IMR-90 (cell line): Measurements from ENCODE around the gene NEDD4L. TPM values are rescaled to one million over a fixed set of nuclear protein-coding genes. Genes with fewer than 3 reads are reported as not detected.

Experiments used
- ATAC-seq: fragments of 200-7000 bp; cut with Tn5 transposase; 2 replicates; pipeline ENCODE4 v1.9.1; 2020; ENCODE audit warnings: low read depth, mild to moderate bottlenecking, moderate library complexity
- BruUV-seq: library from RNA; stranded (reverse); fragments of 400-500 nt; replicated peaks from 2 replicates; lab custom pipeline; 2021; lab: Mats Ljungman, UMichigan
- CTCF ChIA-PET: fragments of 300-600 bp; formaldehyde crosslinking; extraction: SDS; loops from one replicate; lab custom pipeline; 2021; ENCODE audit warnings: antibody characterized with exemption; lab: Yijun Ruan, JAX
- POLR2A ChIA-PET: fragments of 300-600 bp; sonication (Branson Sonifier 250); formaldehyde crosslinking; loops from one replicate; lab custom pipeline; 2022; ENCODE audit warnings: antibody characterized with exemption; ENCODE audit not compliant: unreplicated experiment; lab: Charles Lee
- DNase-seq: peaks from one replicate; pipeline ENCODE4 v3.0.0; 2013
- H2AFZ ChIP-seq: replicated peaks from 2 replicates; pipeline ENCODE3; 2013; ENCODE audit warnings: low read length, mild to moderate bottlenecking; ENCODE audit not compliant: poor library complexity
- H2AK5ac ChIP-seq: 2 replicates; pipeline ENCODE4 v1.6.1; 2013; ENCODE audit warnings: low read depth, low read length, inconsistent platforms
- H2AK9ac ChIP-seq: replicated peaks from 2 replicates; pipeline ENCODE3; 2013; ENCODE audit warnings: mild to moderate bottlenecking, low read depth, low read length, moderate library complexity; ENCODE audit not compliant: poor library complexity
- H2BK120ac ChIP-seq: 2 replicates; pipeline ENCODE4 v1.6.1; 2013; ENCODE audit warnings: low read depth, low read length, inconsistent platforms
- H2BK15ac ChIP-seq: 3 replicates; pipeline ENCODE4 v1.6.1; 2013; ENCODE audit warnings: low read depth, low read length, inconsistent platforms
- H2BK20ac ChIP-seq: 2 replicates; pipeline ENCODE4 v1.6.1; 2013; ENCODE audit warnings: low read depth, mild to moderate bottlenecking, inconsistent platforms, low read length, moderate library complexity
- H2BK5ac ChIP-seq: 2 replicates; pipeline ENCODE4 v1.6.1; 2013; ENCODE audit warnings: mild to moderate bottlenecking, low read depth, low read length, inconsistent platforms; ENCODE audit not compliant: poor library complexity, severe bottlenecking
- H3K14ac ChIP-seq: replicated peaks from 2 replicates; pipeline ENCODE4 v1.6.1; 2013; ENCODE audit warnings: low read depth, low read length, inconsistent platforms
- H3K18ac ChIP-seq: 2 replicates; pipeline ENCODE4 v1.6.1; 2013; ENCODE audit warnings: low read depth, low read length, control low read depth
- H3K23ac ChIP-seq: 2 replicates; pipeline ENCODE4 v1.6.1; 2013; ENCODE audit warnings: low read depth, low read length, inconsistent platforms
- H3K27ac ChIP-seq: 2 replicates; pipeline ENCODE4 v1.5.1; 2013; ENCODE audit warnings: mild to moderate bottlenecking, control low read depth, low read length; ENCODE audit not compliant: insufficient read depth
- H3K27me3 ChIP-seq: 2 replicates; pipeline ENCODE4 v1.6.1; 2013; ENCODE audit warnings: low read length; ENCODE audit not compliant: control insufficient read depth, insufficient read depth
- H3K36me3 ChIP-seq: 2 replicates; pipeline ENCODE4 v1.6.1; 2013; ENCODE audit warnings: low read length, mixed read lengths; ENCODE audit not compliant: control insufficient read depth, insufficient read depth
- H3K4ac ChIP-seq: 2 replicates; pipeline ENCODE4 v1.6.1; 2013; ENCODE audit warnings: low read depth, low read length, inconsistent platforms
- H3K4me1 ChIP-seq: 2 replicates; pipeline ENCODE4 v1.6.1; 2013; ENCODE audit warnings: low read length, mixed read lengths; ENCODE audit not compliant: control insufficient read depth, insufficient read depth
- H3K4me2 ChIP-seq: 2 replicates; pipeline ENCODE4 v1.6.1; 2013; ENCODE audit warnings: low read depth, mild to moderate bottlenecking, control low read depth, low read length, moderate library complexity
- H3K4me3 ChIP-seq: 2 replicates; pipeline ENCODE4 v1.5.1; 2013; ENCODE audit warnings: low read depth, mild to moderate bottlenecking, control low read depth, low read length, moderate library complexity; ENCODE audit not compliant: insufficient read depth
- H3K56ac ChIP-seq: 2 replicates; pipeline ENCODE4 v1.6.1; 2013; ENCODE audit warnings: low read length, inconsistent platforms; ENCODE audit not compliant: insufficient read depth; ENCODE audit errors: extremely low read depth
- H3K79me1 ChIP-seq, 2 experiments: 2 replicates each; pipeline ENCODE4 v1.6.1; 2013; ENCODE audit warnings: low read length in 2 of 2, inconsistent platforms in 1 of 2, low read depth in 1 of 2
- H3K9ac ChIP-seq: 2 replicates; pipeline ENCODE4 v1.6.1; 2013; ENCODE audit warnings: low read depth, low read length, control low read depth
- H3K9me1 ChIP-seq: 2 replicates; pipeline ENCODE4 v1.6.1; 2013; ENCODE audit warnings: low read length, inconsistent platforms; ENCODE audit not compliant: insufficient read depth
- H3K9me3 ChIP-seq: 2 replicates; pipeline ENCODE4 v1.6.1; 2013; ENCODE audit warnings: low read length; ENCODE audit not compliant: control insufficient read depth, insufficient read depth
- H4K20me1 ChIP-seq: 2 replicates; pipeline ENCODE4 v1.6.1; 2013; ENCODE audit warnings: low read length, inconsistent platforms; ENCODE audit not compliant: insufficient read depth
- H4K5ac ChIP-seq: 2 replicates; pipeline ENCODE4 v1.6.1; 2013; ENCODE audit warnings: mild to moderate bottlenecking, low read depth, low read length, control low read depth
- H4K8ac ChIP-seq, 2 experiments: 2 replicates each; pipeline ENCODE4 v1.6.1; 2013; ENCODE audit warnings: low read depth in 2 of 2, low read length in 2 of 2, control low read depth in 1 of 2, inconsistent platforms in 1 of 2
- H4K91ac ChIP-seq: 2 replicates; pipeline ENCODE4 v1.6.1; 2013; ENCODE audit warnings: low read depth, low read length, inconsistent platforms; ENCODE audit not compliant: insufficient read depth
- BHLHE40 ChIP-seq: fragments of 150-350 bp; IDR thresholded peaks from 2 replicates; pipeline ENCODE4 v1.6.1; 2016; ENCODE audit warnings: mild to moderate bottlenecking, low read depth, low read length
- MAZ ChIP-seq: IDR thresholded peaks from 2 replicates; pipeline ENCODE4 v1.6.1; 2012; ENCODE audit warnings: low read depth, mild to moderate bottlenecking, low read length, improper control_type of control experiment, moderate library complexity, borderline replicate concordance
- NFE2L2 ChIP-seq: fragments of 150-350 bp; IDR thresholded peaks from 2 replicates; pipeline ENCODE4 v1.6.1; 2016; ENCODE audit warnings: low read depth, mild to moderate bottlenecking, low read length
- POLR2A ChIP-seq: IDR thresholded peaks from 2 replicates; pipeline ENCODE4 v1.6.1; 2012; ENCODE audit warnings: mild to moderate bottlenecking, low read depth, low read length
- RAD21 ChIP-seq: IDR thresholded peaks from 2 replicates; pipeline ENCODE4 v1.6.1; 2012; ENCODE audit warnings: low read length, improper control_type of control experiment
- SMC3 ChIP-seq: fragments of 150-350 bp; IDR thresholded peaks from 2 replicates; pipeline ENCODE4 v1.6.1; 2016; ENCODE audit warnings: low read depth, mild to moderate bottlenecking, antibody characterized with exemption, low read length, moderate library complexity
- WGBS, 2 experiments: methylation state at CpG; one replicate each; pipeline versions ENCODE4 v1.1.5 to v1.1.7; 2013; ENCODE audit warnings: missing lambda C conversion rate in 2 of 2; ENCODE audit not compliant: insufficient read length in 1 of 2; ENCODE audit errors: extremely low coverage in 2 of 2; 5-methylcytosine and 5-hydroxymethylcytosine counted together
- dilution Hi-C: fragments of 300-500 bp; cut with HindIII; formaldehyde crosslinking; loops from one replicate; pipeline ENCODE4 v1.14.3; 2018; ENCODE audit warnings: low sequenced_read_pairs; ENCODE audit not compliant: unreplicated experiment
- in situ Hi-C: fragments of 300-500 bp; cut with MboI; formaldehyde crosslinking; loops from 3 replicates; pipeline ENCODE4 v1.14.3; 2019; ENCODE audit warnings: low sequenced_read_pairs, inconsistent platforms, mixed read lengths
- intact Hi-C: fragments of 100-400 bp; cut with micrococcal nuclease; formaldehyde crosslinking; loops from 2 replicates; pipeline ENCODE4 v1.10.0; 2022
- polyA plus RNA-seq, 3 experiments: library from polyadenylated mRNA; depleted of rRNA; stranded (reverse); fragments of >200 nt; gene quantifications; 2 replicates each; pipeline ENCODE4 v1.2.3, GENCODE V29; 2012; ENCODE audit warnings: low replicate concordance in 1 of 3
- total RNA-seq: library from RNA; depleted of rRNA; stranded (reverse); fragments of >200 nt; gene quantifications from 2 replicates; pipeline ENCODE4 v1.2.3, GENCODE V29; 2012
- TF ChIP-seq, protein P1 (sequence below): fragments of 150-350 bp; IDR thresholded peaks from 2 replicates; pipeline ENCODE4 v1.6.1; 2016; ENCODE audit warnings: low read depth, mild to moderate bottlenecking, low read length, moderate library complexity, borderline replicate concordance

NEDD4L gene
- total and polyA plus RNA-seq, 2 of the 4 experiments (the other 2 are of a cell fraction) = 10.0 to 10.9 TPM

DNA sequence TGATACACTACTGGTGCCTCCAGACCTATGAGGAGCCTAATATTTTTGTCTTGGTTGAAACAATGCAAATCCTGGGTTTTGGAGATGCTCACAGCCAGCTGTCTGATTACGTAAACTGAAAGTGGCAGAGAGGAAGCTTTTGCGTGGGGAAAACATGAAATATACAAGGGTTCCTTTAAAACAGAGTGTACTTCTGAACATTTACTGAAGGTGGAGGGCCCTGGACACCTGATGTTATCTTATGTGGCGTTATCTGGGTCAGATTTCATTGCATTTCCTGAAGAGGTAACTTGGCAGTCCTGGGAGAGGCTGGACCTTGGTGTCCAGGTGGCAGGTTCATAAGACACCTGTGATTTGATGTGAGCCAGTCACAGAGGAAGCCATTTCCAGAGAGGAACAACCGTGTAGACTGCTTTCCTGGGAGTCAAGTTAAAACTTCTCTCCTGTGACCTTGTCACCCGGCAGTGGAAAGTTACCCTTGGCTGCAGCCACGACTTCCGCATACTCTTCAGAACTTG lies 105.0 kb downstream of the NEDD4L start:
- no peak for TF ChIP-seq SMC3
- no peak for TF ChIP-seq RAD21
- TF ChIP-seq MAZ = no peak
- no peak for TF ChIP-seq POLR2A
- no peak for TF ChIP-seq NFE2L2
- no peak for TF ChIP-seq BHLHE40
- TF ChIP-seq, protein P1, sequence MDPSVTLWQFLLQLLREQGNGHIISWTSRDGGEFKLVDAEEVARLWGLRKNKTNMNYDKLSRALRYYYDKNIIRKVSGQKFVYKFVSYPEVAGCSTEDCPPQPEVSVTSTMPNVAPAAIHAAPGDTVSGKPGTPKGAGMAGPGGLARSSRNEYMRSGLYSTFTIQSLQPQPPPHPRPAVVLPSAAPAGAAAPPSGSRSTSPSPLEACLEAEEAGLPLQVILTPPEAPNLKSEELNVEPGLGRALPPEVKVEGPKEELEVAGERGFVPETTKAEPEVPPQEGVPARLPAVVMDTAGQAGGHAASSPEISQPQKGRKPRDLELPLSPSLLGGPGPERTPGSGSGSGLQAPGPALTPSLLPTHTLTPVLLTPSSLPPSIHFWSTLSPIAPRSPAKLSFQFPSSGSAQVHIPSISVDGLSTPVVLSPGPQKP = no peak
- H4K20me1 ChIP-seq = no peaks in the 10 kb centered on the region
- 77% methylated on average over 5 of the region's 7 CpGs; no CpG with 5 or more reads in 1 of the 2 experiments for WGBS, 2 experiments
- no peak overlapping the region for H2AK9ac ChIP-seq
- H3K9me3 ChIP-seq = 0 out of 2 replicates have a peak, but pooled peaks cover 2% of the 10 kb centered on the region
- CTCF ChIA-PET = interaction anchor here (0.6 to 1.4 kb wide), 2 partner anchors 12 to 13 kb away, joined by 5 read pairs; no protein-coding TSS in a partner anchor
- H3K9me1 ChIP-seq = no peaks in the 10 kb centered on the region
- dilution Hi-C loops (no loop called here), in situ Hi-C loops (no loop called here), intact Hi-C loops (no loop called here)
- H2BK5ac ChIP-seq = no peak overlapping the region
- H2AK5ac ChIP-seq = no peak overlapping the region
- no peak overlapping the region for H2BK15ac ChIP-seq
- H2BK20ac ChIP-seq = no peak overlapping the region
- H2AFZ ChIP-seq = no peak overlapping the region
- H3K56ac ChIP-seq = no peak overlapping the region
- POLR2A ChIA-PET = no interaction called here
- H3K36me3 ChIP-seq = no peaks in the 10 kb centered on the region
- H3K27ac ChIP-seq = no peak overlapping the region
- H3K4me2 ChIP-seq = no peak overlapping the region
- H4K5ac ChIP-seq = no peak overlapping the region
- no peak overlapping the region for H2BK120ac ChIP-seq
- H3K18ac ChIP-seq = no peak overlapping the region
- no peak overlapping the region for H4K91ac ChIP-seq
- H3K27me3 ChIP-seq = no peaks in the 10 kb centered on the region; the same call in 1 of the 2 replicates
- H3K23ac ChIP-seq = no peak overlapping the region
- no peaks in the 10 kb centered on the region for H3K79me1 ChIP-seq
- DNase-seq (no peak), ATAC-seq (no peak)
- no peak overlapping the region for H3K9ac ChIP-seq
- no peak overlapping the region for H3K14ac ChIP-seq
- no peaks in the 10 kb centered on the region for H3K4me1 ChIP-seq
- H4K8ac ChIP-seq = no peak overlapping the region
- no TSS peak for BruUV-seq
- no peak overlapping the region for H3K4me3 ChIP-seq
- H3K4ac ChIP-seq = no peak overlapping the region
